Measurements from ENCODE around the gene PSMD5.
A peak's percentile ranks its signal among the peaks of the same experiment; 100 is the strongest.

Gene PSMD5

DNA sequence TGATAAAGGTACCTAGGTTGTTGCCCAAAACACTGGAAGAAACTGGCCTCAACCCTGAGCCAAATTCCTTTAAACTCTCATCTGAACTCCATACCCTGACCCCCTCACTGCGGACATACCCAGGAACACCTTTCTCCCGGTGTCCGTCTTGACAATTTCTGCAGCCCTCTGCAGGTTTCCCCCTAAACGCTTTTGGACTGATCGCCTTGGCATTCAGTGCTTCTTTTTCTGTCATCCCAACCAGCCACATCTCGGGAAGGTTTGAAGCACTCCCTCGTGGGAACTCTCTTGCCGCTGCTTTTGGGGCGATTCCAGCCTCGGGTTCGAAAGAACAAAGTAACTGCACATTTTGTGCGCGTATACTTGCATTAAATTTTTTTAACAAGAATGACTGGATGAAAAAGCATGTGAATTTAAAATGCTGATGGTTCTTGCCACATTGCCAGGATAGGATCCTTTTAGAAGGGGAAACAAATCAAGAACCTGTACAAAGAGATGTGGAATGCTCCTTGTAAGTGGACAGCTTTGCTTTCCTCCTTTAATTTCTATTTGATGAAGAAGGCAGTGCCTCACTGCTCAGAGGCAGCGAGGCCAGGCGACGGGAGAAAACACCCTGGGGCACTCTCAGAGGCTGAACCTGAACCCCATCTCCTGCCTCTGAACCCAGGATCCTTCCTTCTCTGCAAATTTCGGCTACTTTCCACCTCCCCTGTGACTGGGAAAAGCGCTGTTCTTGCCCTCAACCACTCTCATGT lies 615 bp downstream of the PSMD5 start:
- DNase-seq, result no peak
- Histone ChIP-seq H3K4me2 (ENCODE audit: insufficient read depth, low read length) (peak overlapping the region; percentile 93), H3K4me3 (ENCODE audit: low read depth in 1 of 2, low read length in 2 of 2) (peak overlapping the region; percentile 53 to 63), H2AFZ (ENCODE audit: low read depth, low read length) (peak overlapping the region; percentile 93), H3K36me3 (ENCODE audit: insufficient read depth, low read length) (peaks cover 36% of the 10 kb centered on the region), H4K20me1 (ENCODE audit: insufficient read depth, low read length) (peaks cover 4% of the 10 kb centered on the region; the same call in 1 of the 2 replicates), H3K9ac (ENCODE audit: low read depth, low read length) (peak overlapping the region; percentile 76), H3K4me1 (ENCODE audit: insufficient read depth, low read length) (peaks cover 40% of the 10 kb centered on the region), H3K79me2 (ENCODE audit: insufficient read depth, low read length) (peaks cover 93% of the 10 kb centered on the region), H3K9me3 (ENCODE audit: insufficient read depth, low read length, severe bottlenecking) (no peaks in the 10 kb centered on the region), H3K27ac (ENCODE audit: low read length) (peak overlapping the region; percentile 96), H3K27me3 (ENCODE audit: insufficient read depth, low read length, poor library complexity) (no peaks in the 10 kb centered on the region)
- ATAC-seq (ENCODE audit: insufficient read depth, low read depth), result peak; percentile 9
- TF ChIP-seq EZH2 (IDR thresholded peaks at IDR 0.05; ENCODE audit: borderline replicate concordance, low read depth, low read length, severe bottlenecking), result no peak
- TF ChIP-seq, protein P1, sequence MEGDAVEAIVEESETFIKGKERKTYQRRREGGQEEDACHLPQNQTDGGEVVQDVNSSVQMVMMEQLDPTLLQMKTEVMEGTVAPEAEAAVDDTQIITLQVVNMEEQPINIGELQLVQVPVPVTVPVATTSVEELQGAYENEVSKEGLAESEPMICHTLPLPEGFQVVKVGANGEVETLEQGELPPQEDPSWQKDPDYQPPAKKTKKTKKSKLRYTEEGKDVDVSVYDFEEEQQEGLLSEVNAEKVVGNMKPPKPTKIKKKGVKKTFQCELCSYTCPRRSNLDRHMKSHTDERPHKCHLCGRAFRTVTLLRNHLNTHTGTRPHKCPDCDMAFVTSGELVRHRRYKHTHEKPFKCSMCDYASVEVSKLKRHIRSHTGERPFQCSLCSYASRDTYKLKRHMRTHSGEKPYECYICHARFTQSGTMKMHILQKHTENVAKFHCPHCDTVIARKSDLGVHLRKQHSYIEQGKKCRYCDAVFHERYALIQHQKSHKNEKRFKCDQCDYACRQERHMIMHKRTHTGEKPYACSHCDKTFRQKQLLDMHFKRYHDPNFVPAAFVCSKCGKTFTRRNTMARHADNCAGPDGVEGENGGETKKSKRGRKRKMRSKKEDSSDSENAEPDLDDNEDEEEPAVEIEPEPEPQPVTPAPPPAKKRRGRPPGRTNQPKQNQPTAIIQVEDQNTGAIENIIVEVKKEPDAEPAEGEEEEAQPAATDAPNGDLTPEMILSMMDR (IDR thresholded peaks at IDR 0.05; ENCODE audit: borderline replicate concordance, extremely low read depth, low read length, poor library complexity, severe bottlenecking), result no peak

DNA sequence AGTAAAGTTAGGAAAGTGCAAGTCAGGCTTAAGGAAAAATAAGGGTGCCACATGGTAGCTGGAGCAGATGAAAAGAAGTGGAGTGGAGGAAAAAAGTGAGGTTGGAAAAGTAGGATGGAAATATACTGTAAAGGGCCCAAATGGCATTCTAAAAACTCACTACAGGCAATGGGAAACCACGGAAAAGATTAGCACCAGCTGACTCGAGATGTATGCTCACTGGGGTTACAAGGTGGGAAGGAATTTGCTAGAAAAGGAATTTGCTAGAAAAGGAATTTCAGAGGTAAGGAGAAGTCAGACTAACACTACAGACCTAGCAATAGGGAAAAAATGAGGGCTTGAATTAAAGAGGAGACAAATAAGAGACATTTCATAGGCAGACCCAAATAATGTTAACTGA lies 3.6 kb downstream of the PSMD5 start:
- H3K4me1 ChIP-seq (ENCODE audit: insufficient read depth, low read length), result peaks cover 27% of the 10 kb centered on the region
- H3K27ac ChIP-seq (ENCODE audit: low read length), result no peak overlapping the region; the same call in 1 of the 2 replicates
- H3K9me3 ChIP-seq (ENCODE audit: insufficient read depth, low read length, severe bottlenecking), result no peaks in the 10 kb centered on the region
- peaks cover 15% of the 10 kb centered on the region for H3K36me3 ChIP-seq (ENCODE audit: insufficient read depth, low read length)
- peaks cover 4% of the 10 kb centered on the region; the same call in 1 of the 2 replicates for H4K20me1 ChIP-seq (ENCODE audit: insufficient read depth, low read length)
- H3K9ac ChIP-seq (ENCODE audit: low read depth, low read length), result no peak overlapping the region
- TF ChIP-seq, protein P1 (IDR thresholded peaks at IDR 0.05; ENCODE audit: borderline replicate concordance, extremely low read depth, low read length, poor library complexity, severe bottlenecking), result no peak
- TF ChIP-seq EZH2 (IDR thresholded peaks at IDR 0.05; ENCODE audit: borderline replicate concordance, low read depth, low read length, severe bottlenecking), result no peak
- H3K27me3 ChIP-seq (ENCODE audit: insufficient read depth, low read length, poor library complexity), result no peaks in the 10 kb centered on the region
- 0 out of 2 replicates have a peak overlapping the region, but pooled peaks have one; percentile 7 for H3K4me2 ChIP-seq (ENCODE audit: insufficient read depth, low read length)
- H3K79me2 ChIP-seq (ENCODE audit: insufficient read depth, low read length), result peaks cover 76% of the 10 kb centered on the region
- ATAC-seq (ENCODE audit: insufficient read depth, low read depth), result no peak
- DNase-seq, result no peak
- no peak overlapping the region for H3K4me3 ChIP-seq (ENCODE audit: low read depth in 1 of 2, low read length in 2 of 2)
- H2AFZ ChIP-seq (ENCODE audit: low read depth, low read length), result no peak overlapping the region

DNA sequence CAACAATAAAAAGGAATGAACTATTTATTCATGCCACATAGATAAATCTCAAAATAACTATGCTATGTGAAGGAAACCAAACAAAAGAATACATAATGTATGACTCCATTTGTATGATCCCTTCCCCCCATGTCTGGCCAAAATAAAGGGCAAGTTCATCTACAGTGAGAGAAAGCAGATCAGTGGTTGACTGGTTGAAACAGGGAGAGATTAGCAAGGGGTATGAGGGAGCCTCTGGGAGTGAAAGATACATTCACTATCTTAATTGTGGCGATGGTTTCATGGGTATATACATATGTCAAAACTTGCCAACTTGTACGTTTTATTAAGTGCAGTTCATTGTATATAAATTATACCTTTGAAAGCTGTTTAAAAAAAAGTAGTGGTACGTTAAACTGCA lies 4.8 kb downstream of the PSMD5 start:
- no peak for DNase-seq
- ATAC-seq (ENCODE audit: insufficient read depth, low read depth), result no peak
- Histone ChIP-seq H3K4me1 (ENCODE audit: insufficient read depth, low read length) (peaks cover 20% of the 10 kb centered on the region), H3K9me3 (ENCODE audit: insufficient read depth, low read length, severe bottlenecking) (no peaks in the 10 kb centered on the region), H3K9ac (ENCODE audit: low read depth, low read length) (no peak overlapping the region), H3K4me3 (ENCODE audit: low read depth in 1 of 2, low read length in 2 of 2) (no peak overlapping the region), H3K4me2 (ENCODE audit: insufficient read depth, low read length) (no peak overlapping the region), H3K27ac (ENCODE audit: low read length) (no peak overlapping the region), H3K27me3 (ENCODE audit: insufficient read depth, low read length, poor library complexity) (no peaks in the 10 kb centered on the region), H3K36me3 (ENCODE audit: insufficient read depth, low read length) (peaks cover 17% of the 10 kb centered on the region), H2AFZ (ENCODE audit: low read depth, low read length) (no peak overlapping the region), H3K79me2 (ENCODE audit: insufficient read depth, low read length) (peaks cover 64% of the 10 kb centered on the region), H4K20me1 (ENCODE audit: insufficient read depth, low read length) (peaks cover 4% of the 10 kb centered on the region; the same call in 1 of the 2 replicates)
- TF ChIP-seq, protein P1 (IDR thresholded peaks at IDR 0.05; ENCODE audit: borderline replicate concordance, extremely low read depth, low read length, poor library complexity, severe bottlenecking), result no peak
- no peak for TF ChIP-seq EZH2 (IDR thresholded peaks at IDR 0.05; ENCODE audit: borderline replicate concordance, low read depth, low read length, severe bottlenecking)
